Adrenal gland (tissue), 5 donors: Measurements from ENCODE around the gene TFB1M.

Experiments used
- CTCF ChIP-seq, 6 experiments: fragments of 450-650 bp in 4 of 6; fragments of 200-600 bp in 2 of 6; sonication (generic) in 1 of 6; IDR thresholded peaks; 1 replicate in 5 of 6; 2 replicates in 1 of 6; pipeline versions ENCODE4 v1.5.1 to v1.8.0; 2016 to 2021; ENCODE audit warnings: antibody characterized with exemption in 6 of 6, mild to moderate bottlenecking in 2 of 6, moderate library complexity in 1 of 6
- POLR2A ChIP-seq, 2 donors: fragments of 450-650 bp; IDR thresholded peaks; one replicate each; pipeline ENCODE4 v1.6.1; 2017; ENCODE audit warnings: antibody characterized with exemption in 2 of 2, mild to moderate bottlenecking in 2 of 2, moderate library complexity in 1 of 2
- donor health status: DM: no; HTN: no; CAD: no.

- TF ChIP-seq CTCF (IDR thresholded peaks at IDR 0.05) = no peak
- TF ChIP-seq POLR2A (IDR thresholded peaks at IDR 0.05) = no peak
Observed at GRCh38 chr6:155329460-155330132, 15.3 kb upstream of the TFB1M start.
